OCI-LY1 (cell line): ENCODE results near the gene TRAF5.

Source experiments
- H2AFZ ChIP-seq: fragments of 200-600 bp; sonication (generic), shearing (Covaris generic); 2 replicates; pipeline ENCODE4 v1.6.0; 2014; ENCODE audit warnings: antibody characterized with exemption, mild to moderate bottlenecking, low read length
- H3F3A ChIP-seq: fragments of 200-600 bp; sonication (generic), shearing (Covaris generic); 2 replicates; pipeline ENCODE4 v1.6.0; 2014; ENCODE audit warnings: mild to moderate bottlenecking, antibody characterized with exemption, low read length, moderate library complexity; ENCODE audit not compliant: insufficient read depth
- H3K27ac ChIP-seq: fragments of 200-600 bp; sonication (generic); 2 replicates; pipeline ENCODE4 v1.5.1; 2014; ENCODE audit warnings: low read length, mixed run types, mild to moderate bottlenecking, low read depth; ENCODE audit not compliant: poor library complexity, severe bottlenecking
- H3K27me3 ChIP-seq: fragments of 200-600 bp; sonication (generic); 2 replicates; pipeline ENCODE4 v1.6.0; 2014; ENCODE audit warnings: antibody characterized with exemption, mild to moderate bottlenecking, low read length, moderate library complexity; ENCODE audit not compliant: insufficient read depth
- H3K36me3 ChIP-seq: fragments of 200-600 bp; sonication (generic); 2 replicates; pipeline ENCODE4 v1.6.1; 2014; ENCODE audit warnings: mild to moderate bottlenecking, antibody characterized with exemption, low read length, moderate library complexity, mixed read lengths; ENCODE audit not compliant: insufficient read depth
- H3K4me1 ChIP-seq: fragments of 200-600 bp; sonication (generic); 2 replicates; pipeline ENCODE4 v1.5.1; 2014; ENCODE audit warnings: mild to moderate bottlenecking, low read length, moderate library complexity; ENCODE audit not compliant: insufficient read depth, severe bottlenecking
- H3K4me2 ChIP-seq: fragments of 200-600 bp; sonication (generic), shearing (Covaris generic); 2 replicates; pipeline ENCODE4 v1.6.1; 2014; ENCODE audit warnings: low read length
- H3K4me3 ChIP-seq: fragments of 200-600 bp; sonication (generic); 2 replicates; pipeline ENCODE4 v1.5.1; 2014; ENCODE audit warnings: low read length, low read depth, mild to moderate bottlenecking, mixed read lengths; ENCODE audit not compliant: poor library complexity, severe bottlenecking
- H3K79me2 ChIP-seq: fragments of 200-600 bp; shearing (Covaris generic); 2 replicates; pipeline ENCODE4 v1.6.1; 2016; ENCODE audit warnings: mixed run types, low read length, mixed read lengths; ENCODE audit not compliant: insufficient read depth
- H3K9ac ChIP-seq: fragments of 200-600 bp; sonication (generic), shearing (Covaris generic); 2 replicates; pipeline ENCODE4 v1.6.1; 2014; ENCODE audit warnings: mild to moderate bottlenecking, low read length, mixed read lengths
- H3K9me2 ChIP-seq: fragments of 200-600 bp; sonication (generic), shearing (Covaris generic); 2 replicates; pipeline ENCODE4 v1.6.1; 2014; ENCODE audit warnings: low read depth, mild to moderate bottlenecking, low read length, mixed read lengths
- H3K9me3 ChIP-seq: fragments of 200-600 bp; shearing (Covaris generic); 2 replicates; pipeline ENCODE4 v1.6.1; 2014; ENCODE audit warnings: low read length, mixed read lengths
- H4K20me1 ChIP-seq: fragments of 200-600 bp; sonication (generic), shearing (Covaris generic); 2 replicates; pipeline ENCODE4 v1.6.0; 2016; ENCODE audit warnings: mild to moderate bottlenecking, low read length; ENCODE audit not compliant: insufficient read depth
- EZH2 ChIP-seq: fragments of 200-600 bp; sonication (generic), shearing (Covaris generic); IDR thresholded peaks from 2 replicates; pipeline ENCODE4 v1.8.0; 2017; ENCODE audit warnings: borderline replicate concordance, mixed run types, mild to moderate bottlenecking, antibody characterized with exemption, low read length, moderate library complexity, mixed read lengths
- TF ChIP-seq, protein P1 (sequence below): fragments of 200-600 bp; sonication (generic), shearing (Covaris generic); IDR thresholded peaks from 2 replicates; pipeline ENCODE4 v1.5.1; 2017; ENCODE audit warnings: mild to moderate bottlenecking, antibody characterized with exemption, low read length, moderate library complexity, mixed read lengths

TRAF5 gene

DNA sequence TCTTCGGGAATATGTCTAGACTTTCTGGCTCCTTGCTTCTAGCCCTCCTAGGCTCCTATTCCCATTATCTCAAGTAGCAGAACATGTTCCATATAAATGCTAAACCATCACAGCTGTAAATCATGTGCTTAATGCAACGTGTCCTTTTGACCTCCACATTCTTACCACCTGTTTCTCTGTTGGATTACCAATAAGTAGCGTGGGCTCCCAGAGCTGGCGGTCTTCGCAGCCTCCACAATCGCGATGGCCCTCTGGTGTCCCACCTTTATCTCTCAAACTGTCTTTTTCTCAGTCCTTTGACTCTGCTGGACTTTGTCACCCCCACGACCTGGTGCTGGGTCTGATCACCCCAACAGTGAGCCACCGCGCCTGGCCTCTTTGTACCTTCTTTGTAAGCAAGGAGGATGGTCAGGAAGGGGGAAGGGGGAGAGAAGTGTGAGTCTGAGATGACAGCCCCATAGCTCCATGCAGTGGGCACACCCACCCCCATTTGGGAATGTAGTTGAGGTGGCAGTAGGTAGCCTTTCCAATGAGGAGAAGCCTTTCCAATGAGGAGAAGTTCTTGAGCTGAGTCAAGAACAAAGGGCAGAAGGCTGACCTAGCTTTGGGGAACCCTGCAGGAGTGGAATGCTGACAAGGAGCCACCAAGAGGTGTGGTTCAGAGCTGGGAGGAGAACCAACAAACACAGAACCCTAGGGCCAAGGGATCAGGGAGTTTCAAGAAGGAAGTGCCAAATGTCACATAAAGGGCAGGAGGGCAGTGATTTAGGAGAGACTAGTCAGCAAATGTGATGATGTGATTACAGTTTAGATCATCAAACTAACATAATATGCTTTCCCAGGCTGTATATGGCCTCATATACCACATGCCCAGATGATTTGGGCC is 14.2 kb downstream of the TRAF5 start:
- Histone ChIP-seq H3K4me1 (peaks cover 59% of the 10 kb centered on the region), H4K20me1 (no peaks in the 10 kb centered on the region), H2AFZ (no peak overlapping the region), H3K27me3 (no peaks in the 10 kb centered on the region), H3K4me2 (no peak overlapping the region), H3K9ac (no peak overlapping the region), H3K9me2 (no peaks in the 10 kb centered on the region), H3K9me3 (no peaks in the 10 kb centered on the region), H3K79me2 (peaks cover 70% of the 10 kb centered on the region), H3K36me3 (peaks cover 11% of the 10 kb centered on the region; the same call in 1 of the 2 replicates), H3K27ac (no peak overlapping the region), H3F3A (no peaks in the 10 kb centered on the region), H3K4me3 (no peak overlapping the region)
- TF ChIP-seq, protein P1, sequence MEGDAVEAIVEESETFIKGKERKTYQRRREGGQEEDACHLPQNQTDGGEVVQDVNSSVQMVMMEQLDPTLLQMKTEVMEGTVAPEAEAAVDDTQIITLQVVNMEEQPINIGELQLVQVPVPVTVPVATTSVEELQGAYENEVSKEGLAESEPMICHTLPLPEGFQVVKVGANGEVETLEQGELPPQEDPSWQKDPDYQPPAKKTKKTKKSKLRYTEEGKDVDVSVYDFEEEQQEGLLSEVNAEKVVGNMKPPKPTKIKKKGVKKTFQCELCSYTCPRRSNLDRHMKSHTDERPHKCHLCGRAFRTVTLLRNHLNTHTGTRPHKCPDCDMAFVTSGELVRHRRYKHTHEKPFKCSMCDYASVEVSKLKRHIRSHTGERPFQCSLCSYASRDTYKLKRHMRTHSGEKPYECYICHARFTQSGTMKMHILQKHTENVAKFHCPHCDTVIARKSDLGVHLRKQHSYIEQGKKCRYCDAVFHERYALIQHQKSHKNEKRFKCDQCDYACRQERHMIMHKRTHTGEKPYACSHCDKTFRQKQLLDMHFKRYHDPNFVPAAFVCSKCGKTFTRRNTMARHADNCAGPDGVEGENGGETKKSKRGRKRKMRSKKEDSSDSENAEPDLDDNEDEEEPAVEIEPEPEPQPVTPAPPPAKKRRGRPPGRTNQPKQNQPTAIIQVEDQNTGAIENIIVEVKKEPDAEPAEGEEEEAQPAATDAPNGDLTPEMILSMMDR: no peak
- no peak for TF ChIP-seq EZH2

DNA sequence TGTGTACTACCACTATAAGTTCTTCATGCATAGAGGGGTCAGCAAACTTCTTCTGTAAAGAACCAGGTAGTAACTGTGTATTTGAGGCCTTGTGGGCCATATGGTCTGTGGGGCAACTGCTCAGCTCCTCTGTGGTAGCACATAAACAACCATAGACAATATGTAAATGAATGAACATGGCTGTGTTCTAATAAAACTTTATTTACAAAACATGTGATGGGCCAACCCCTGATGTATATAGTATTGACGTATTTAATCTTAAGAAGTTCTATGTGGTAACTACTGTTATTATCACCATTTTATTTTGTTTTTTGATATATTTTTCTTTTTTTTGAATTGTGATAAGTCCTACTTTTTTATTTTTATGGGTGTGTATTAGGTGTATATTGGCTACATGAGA is 15.4 kb downstream of the TRAF5 start:
- Histone ChIP-seq H3K36me3 (peaks cover 16% of the 10 kb centered on the region; the same call in 1 of the 2 replicates), H3K9me2 (no peaks in the 10 kb centered on the region), H2AFZ (no peak overlapping the region), H3K4me3 (no peak overlapping the region), H3K9ac (no peak overlapping the region), H3K27me3 (no peaks in the 10 kb centered on the region), H3K4me1 (peaks cover 47% of the 10 kb centered on the region), H3F3A (no peaks in the 10 kb centered on the region), H4K20me1 (no peaks in the 10 kb centered on the region), H3K9me3 (no peaks in the 10 kb centered on the region), H3K4me2 (no peak overlapping the region), H3K27ac (no peak overlapping the region), H3K79me2 (peaks cover 76% of the 10 kb centered on the region)
- TF ChIP-seq, protein P1: no peak
- no peak for TF ChIP-seq EZH2

DNA sequence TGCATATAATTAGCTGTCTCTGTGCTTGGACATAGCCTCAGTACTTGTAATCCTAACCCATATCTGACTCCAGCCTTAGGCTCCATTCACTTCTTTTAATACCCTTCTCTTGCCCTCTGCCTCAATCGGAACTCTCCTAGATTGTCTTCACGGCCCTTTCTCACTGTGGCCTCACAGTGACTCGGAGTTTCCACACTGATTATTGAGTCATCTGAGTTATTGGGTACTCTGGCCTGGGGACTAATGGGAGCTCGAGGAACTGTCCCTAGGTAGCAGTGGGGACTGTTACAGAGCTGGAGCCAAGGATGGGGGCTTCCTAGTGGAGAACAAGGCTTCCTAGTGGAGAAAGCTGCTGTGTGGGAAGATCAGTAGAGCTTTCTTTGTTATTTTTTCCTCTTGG is 17.0 kb downstream of the TRAF5 start:
- Histone ChIP-seq H2AFZ (no peak overlapping the region), H3K27ac (peak overlapping the region; percentile 6), H3K9ac (no peak overlapping the region), H3K9me3 (no peaks in the 10 kb centered on the region), H3K36me3 (peaks cover 15% of the 10 kb centered on the region; the same call in 1 of the 2 replicates), H3F3A (no peaks in the 10 kb centered on the region), H3K9me2 (no peaks in the 10 kb centered on the region), H3K27me3 (no peaks in the 10 kb centered on the region), H3K79me2 (peaks cover 74% of the 10 kb centered on the region), H3K4me3 (no peak overlapping the region), H3K4me1 (peaks cover 36% of the 10 kb centered on the region), H3K4me2 (no peak overlapping the region), H4K20me1 (0 out of 2 replicates have a peak, but pooled peaks cover 2% of the 10 kb centered on the region)
- TF ChIP-seq EZH2: no peak
- TF ChIP-seq, protein P1: no peak
